ENCODE measurements around the gene CDK9.
"Not testable (repeated sequence)": the region's sequence is repeated elsewhere in the genome, so short reads cannot be mapped to it uniquely, and the experiment has no call there.

Gene CDK9

GRCh38 chr9:127777368-127777980 lies 8.4 kb upstream of the CDK9 start:
- in situ Hi-C loops (cut with HindIII; ENCODE audit: low pct_ligation_motif_present, low pct_unique_long_range_greater_than_20kb, low sequenced_read_pairs): no loop called here
- DNase-seq: no peak

GRCh38 chr9:127778280-127779135 lies 7.3 kb upstream of the CDK9 start, which contains the start of gene SH2D3C:
SH2D3C (minus strand) TSS chr9:127778666; CDS start chr9:127778627, 39 bp downstream.
- DNase-seq: no peak
- in situ Hi-C loops (cut with HindIII; ENCODE audit: low pct_ligation_motif_present, low pct_unique_long_range_greater_than_20kb, low sequenced_read_pairs): no loop called here

GRCh38 chr9:127779136-127779981 lies 6.5 kb upstream of the CDK9 start:
- in situ Hi-C loops (cut with HindIII; ENCODE audit: low pct_ligation_motif_present, low pct_unique_long_range_greater_than_20kb, low sequenced_read_pairs): no loop called here
- no peak for DNase-seq

- in situ Hi-C loops (cut with HindIII; ENCODE audit: low pct_ligation_motif_present, low pct_unique_long_range_greater_than_20kb, low sequenced_read_pairs): no loop called here
- no peak for DNase-seq
Observed at GRCh38 chr9:127780126-127780885, 5.5 kb upstream of the CDK9 start.

- DNase-seq; in situ Hi-C loops (cut with HindIII; ENCODE audit: low pct_ligation_motif_present, low pct_unique_long_range_greater_than_20kb, low sequenced_read_pairs): not testable (repeated sequence)
Observed at GRCh38 chr9:127780909-127781308, 4.9 kb upstream of the CDK9 start.

GRCh38 chr9:127781806-127782205 lies 4.0 kb upstream of the CDK9 start:
- no peak for DNase-seq
- in situ Hi-C loops (cut with HindIII; ENCODE audit: low pct_ligation_motif_present, low pct_unique_long_range_greater_than_20kb, low sequenced_read_pairs): no loop called here

GRCh38 chr9:127783111-127784008 lies 2.5 kb upstream of the CDK9 start:
- in situ Hi-C loops (cut with HindIII; ENCODE audit: low pct_ligation_motif_present, low pct_unique_long_range_greater_than_20kb, low sequenced_read_pairs): no loop called here

GRCh38 chr9:127785023-127785932 lies 556 bp upstream of the CDK9 start:
- in situ Hi-C loops (cut with HindIII; ENCODE audit: low pct_ligation_motif_present, low pct_unique_long_range_greater_than_20kb, low sequenced_read_pairs): no loop called here
- peak; percentile 75 for DNase-seq

More at GRCh38 chr9:127783111-127784008, 2.5 kb upstream of the CDK9 start:
- DNase-seq: no peak

- DNase-seq: peak; percentile 14
- in situ Hi-C loops (cut with HindIII; ENCODE audit: low pct_ligation_motif_present, low pct_unique_long_range_greater_than_20kb, low sequenced_read_pairs): no loop called here
Observed at GRCh38 chr9:127786773-127787104, 905 bp downstream of the CDK9 start.

GRCh38 chr9:127788337-127789011 lies 2.6 kb downstream of the CDK9 start:
- no peak for DNase-seq
- in situ Hi-C loops (cut with HindIII; ENCODE audit: low pct_ligation_motif_present, low pct_unique_long_range_greater_than_20kb, low sequenced_read_pairs): no loop called here

GRCh38 chr9:127789179-127789578 lies 3.3 kb downstream of the CDK9 start:
- no peak for DNase-seq
- in situ Hi-C loops (cut with HindIII; ENCODE audit: low pct_ligation_motif_present, low pct_unique_long_range_greater_than_20kb, low sequenced_read_pairs): no loop called here

GRCh38 chr9:127790094-127790855 lies 4.4 kb downstream of the CDK9 start:
- in situ Hi-C loops (cut with HindIII; ENCODE audit: low pct_ligation_motif_present, low pct_unique_long_range_greater_than_20kb, low sequenced_read_pairs): no loop called here
- no peak for DNase-seq

- no peak for DNase-seq
Observed at GRCh38 chr9:127791085-127791484, 5.3 kb downstream of the CDK9 start.

GRCh38 chr9:127792417-127793031 lies 6.7 kb downstream of the CDK9 start:
- no peak for DNase-seq
- in situ Hi-C loops (cut with HindIII; ENCODE audit: low pct_ligation_motif_present, low pct_unique_long_range_greater_than_20kb, low sequenced_read_pairs): no loop called here

More at GRCh38 chr9:127791085-127791484, 5.3 kb downstream of the CDK9 start:
- in situ Hi-C loops (cut with HindIII; ENCODE audit: low pct_ligation_motif_present, low pct_unique_long_range_greater_than_20kb, low sequenced_read_pairs): no loop called here

GRCh38 chr9:127793093-127793708 lies 7.4 kb downstream of the CDK9 start:
- no peak for DNase-seq
- in situ Hi-C loops (cut with HindIII; ENCODE audit: low pct_ligation_motif_present, low pct_unique_long_range_greater_than_20kb, low sequenced_read_pairs): no loop called here
